PC-3 (cell line): Measurements from ENCODE around the gene KIF6. TPM values are rescaled to one million over a fixed set of nuclear protein-coding genes. Genes with fewer than 3 reads are reported as not detected.

ENCODE experiments used
- ATAC-seq: fragments of 200-7000 bp; cut with Tn5 transposase; 2 replicates; pipeline ENCODE4 v1.9.1; 2020; ENCODE audit warnings: mild to moderate bottlenecking, moderate library complexity
- BruUV-seq: library from RNA; stranded (reverse); fragments of 400-500 nt; replicated peaks from 2 replicates; lab custom pipeline; 2021; lab: Mats Ljungman, UMichigan
- CTCF ChIA-PET: fragments of 300-600 bp; sonication (Branson Sonifier 250); formaldehyde crosslinking; loops from one replicate; lab custom pipeline; 2022; ENCODE audit warnings: antibody characterized with exemption; lab: Charles Lee
- POLR2A ChIA-PET: fragments of 300-600 bp; sonication (Branson Sonifier 250); formaldehyde crosslinking; loops from one replicate; lab custom pipeline; 2022; ENCODE audit warnings: antibody characterized with exemption; ENCODE audit not compliant: unreplicated experiment; lab: Charles Lee
- DNase-seq: peaks from one replicate; pipeline ENCODE4 v3.0.0-alpha.2; 2015
- H2AFZ ChIP-seq: fragments of 300-600 bp; sonication (generic); 2 replicates; pipeline ENCODE4 v1.6.0; 2016; ENCODE audit warnings: antibody characterized with exemption, low read length
- H3F3A ChIP-seq: fragments of 300-600 bp; sonication (generic); one replicate; pipeline ENCODE4 v1.6.0; 2017; ENCODE audit warnings: antibody characterized with exemption, low read length, control low read depth, mild to moderate bottlenecking; ENCODE audit not compliant: unreplicated experiment
- H3K27ac ChIP-seq: fragments of 300-600 bp; sonication (generic); 2 replicates; pipeline ENCODE4 v1.5.1; 2016; ENCODE audit warnings: mild to moderate bottlenecking, low read length
- H3K27me3 ChIP-seq: fragments of 300-600 bp; sonication (generic); 2 replicates; pipeline ENCODE4 v1.6.1; 2016; ENCODE audit warnings: low read length, mixed read lengths
- H3K36me3 ChIP-seq: fragments of 300-600 bp; sonication (generic); 2 replicates; pipeline ENCODE4 v1.6.1; 2016; ENCODE audit warnings: low read depth, mixed run types, low read length, mixed read lengths
- H3K4me1 ChIP-seq: fragments of 300-600 bp; sonication (generic); 2 replicates; pipeline ENCODE4 v1.5.1; 2016; ENCODE audit warnings: low read length; ENCODE audit not compliant: insufficient read depth
- H3K4me2 ChIP-seq: fragments of 300-600 bp; sonication (generic); 2 replicates; pipeline ENCODE4 v1.6.0; 2016; ENCODE audit warnings: low read length
- H3K4me3 ChIP-seq: fragments of 300-600 bp; sonication (generic); 2 replicates; pipeline ENCODE4 v1.5.1; 2016; ENCODE audit warnings: mild to moderate bottlenecking, low read length, mixed read lengths
- H3K79me2 ChIP-seq: fragments of 300-600 bp; sonication (generic); 2 replicates; pipeline ENCODE4 v1.6.1; 2017; ENCODE audit warnings: low read length, mixed read lengths
- H3K9ac ChIP-seq: fragments of 300-600 bp; sonication (generic); 2 replicates; pipeline ENCODE4 v1.6.0; 2016; ENCODE audit warnings: mild to moderate bottlenecking, low read length
- H3K9me2 ChIP-seq: fragments of 300-600 bp; sonication (generic); replicated peaks from 2 replicates; pipeline ENCODE4 v1.6.1; 2016; ENCODE audit warnings: mixed run types, low read length, mixed read lengths
- H3K9me3 ChIP-seq: fragments of 300-600 bp; sonication (generic); 2 replicates; pipeline ENCODE4 v1.6.1; 2016; ENCODE audit warnings: low read length, mixed read lengths
- H4K20me1 ChIP-seq: fragments of 300-600 bp; sonication (generic); 2 replicates; pipeline ENCODE4 v1.6.1; 2016; ENCODE audit warnings: low read length, mixed read lengths
- EZH2 ChIP-seq: fragments of 300-600 bp; sonication (generic); IDR thresholded peaks from one replicate; pipeline ENCODE4 v1.6.1; 2017; ENCODE audit warnings: antibody characterized with exemption, mild to moderate bottlenecking, low read length; ENCODE audit not compliant: unreplicated experiment
- EZH2phosphoT487 ChIP-seq: fragments of 300-600 bp; sonication (generic); IDR thresholded peaks from 2 replicates; pipeline ENCODE4 v1.6.1; 2018; ENCODE audit warnings: mild to moderate bottlenecking, antibody characterized with exemption, low read length, borderline replicate concordance
- intact Hi-C: fragments of 100-400 bp; cut with micrococcal nuclease; formaldehyde crosslinking; loops from 2 replicates; pipeline ENCODE4 v1.9.0; 2023
- total RNA-seq: library from RNA; depleted of rRNA; stranded (reverse); fragments of >200 nt; gene quantifications from 2 replicates; pipeline ENCODE4 v1.2.3, GENCODE V29; 2014
- TF ChIP-seq, protein P1 (sequence below): fragments of 300-600 bp; sonication (generic); conservative IDR thresholded peaks from 2 replicates; pipeline ENCODE4 v1.5.1; 2017; ENCODE audit warnings: antibody characterized with exemption, low read depth, mild to moderate bottlenecking, low read length

KIF6 gene
- total RNA-seq, 1 experiment from 2014 or later: 0.07 TPM

DNA sequence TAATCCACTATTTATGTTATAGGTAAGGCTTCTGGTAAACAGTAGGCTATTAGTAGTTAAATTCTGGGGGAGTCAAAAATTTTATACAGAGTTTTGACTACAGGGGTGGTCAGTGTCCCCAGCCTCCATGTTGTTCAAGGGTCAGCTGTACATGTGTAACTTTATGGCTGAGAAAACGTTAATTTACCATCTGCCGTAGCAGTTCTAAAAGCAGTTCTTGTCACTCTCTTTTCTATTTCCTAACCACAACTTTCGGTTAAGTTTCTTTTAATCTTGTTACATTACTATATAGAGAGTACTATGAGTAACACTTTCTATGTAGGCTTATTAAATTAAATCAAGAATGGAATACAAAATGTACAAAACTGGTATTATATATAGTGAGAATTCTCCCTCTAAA, 21.6 kb upstream of the KIF6 start:
- TF ChIP-seq EZH2phosphoT487: no peak
- TF ChIP-seq, protein P1, sequence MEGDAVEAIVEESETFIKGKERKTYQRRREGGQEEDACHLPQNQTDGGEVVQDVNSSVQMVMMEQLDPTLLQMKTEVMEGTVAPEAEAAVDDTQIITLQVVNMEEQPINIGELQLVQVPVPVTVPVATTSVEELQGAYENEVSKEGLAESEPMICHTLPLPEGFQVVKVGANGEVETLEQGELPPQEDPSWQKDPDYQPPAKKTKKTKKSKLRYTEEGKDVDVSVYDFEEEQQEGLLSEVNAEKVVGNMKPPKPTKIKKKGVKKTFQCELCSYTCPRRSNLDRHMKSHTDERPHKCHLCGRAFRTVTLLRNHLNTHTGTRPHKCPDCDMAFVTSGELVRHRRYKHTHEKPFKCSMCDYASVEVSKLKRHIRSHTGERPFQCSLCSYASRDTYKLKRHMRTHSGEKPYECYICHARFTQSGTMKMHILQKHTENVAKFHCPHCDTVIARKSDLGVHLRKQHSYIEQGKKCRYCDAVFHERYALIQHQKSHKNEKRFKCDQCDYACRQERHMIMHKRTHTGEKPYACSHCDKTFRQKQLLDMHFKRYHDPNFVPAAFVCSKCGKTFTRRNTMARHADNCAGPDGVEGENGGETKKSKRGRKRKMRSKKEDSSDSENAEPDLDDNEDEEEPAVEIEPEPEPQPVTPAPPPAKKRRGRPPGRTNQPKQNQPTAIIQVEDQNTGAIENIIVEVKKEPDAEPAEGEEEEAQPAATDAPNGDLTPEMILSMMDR: no peak
- no peak for TF ChIP-seq EZH2
- Histone ChIP-seq H3K4me2 (no peak overlapping the region), H2AFZ (no peak overlapping the region), H3K9ac (no peak overlapping the region), H4K20me1 (no peaks in the 10 kb centered on the region), H3K79me2 (no peaks in the 10 kb centered on the region), H3K4me1 (no peaks in the 10 kb centered on the region), H3K36me3 (no peaks in the 10 kb centered on the region), H3K4me3 (no peak overlapping the region), H3K9me3 (no peaks in the 10 kb centered on the region), H3K27ac (no peak overlapping the region), H3F3A (no peaks in the 10 kb centered on the region), H3K27me3 (peaks cover 6% of the 10 kb centered on the region; the same call in 1 of the 2 replicates), H3K9me2 (no peaks in the 10 kb centered on the region)
- DNase-seq (no peak), ATAC-seq (no peak)
- intact Hi-C loops: no loop called here
- POLR2A ChIA-PET: no interaction called here
- no TSS peak for BruUV-seq
- CTCF ChIA-PET: no interaction called here

DNA sequence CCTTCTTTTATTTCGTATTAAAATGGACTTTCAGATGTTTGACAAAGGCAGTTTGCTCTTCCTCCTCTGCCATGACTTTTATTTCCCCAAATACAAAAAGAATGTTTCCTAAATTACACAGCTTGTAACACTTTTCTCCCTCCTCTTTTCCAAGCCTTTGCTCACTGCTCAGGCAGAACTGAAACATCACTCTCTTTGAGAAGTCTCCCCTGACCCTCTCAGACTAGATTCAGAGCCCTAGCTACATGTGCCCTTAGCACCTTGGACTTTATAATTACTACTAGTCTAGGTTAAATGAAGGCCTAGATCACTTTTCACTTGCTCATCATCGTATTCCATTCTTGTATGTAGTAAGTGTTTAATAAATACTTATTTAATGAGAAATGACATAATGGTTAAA, 8.5 kb upstream of the KIF6 start:
- peaks cover 20% of the 10 kb centered on the region; the same call in 1 of the 2 replicates for H3K27me3 ChIP-seq
- no peaks in the 10 kb centered on the region for H3K9me3 ChIP-seq
- ChIA-PET CTCF (no interaction called here), POLR2A (no interaction called here)
- intact Hi-C loops: no loop called here
- BruUV-seq: no TSS peak
- H3K9ac ChIP-seq: no peak overlapping the region
- DNase-seq: no peak
- no peaks in the 10 kb centered on the region for H3K9me2 ChIP-seq
- TF ChIP-seq EZH2: no peak
- no peak for TF ChIP-seq EZH2phosphoT487
- TF ChIP-seq, protein P1: no peak
- no peaks in the 10 kb centered on the region for H3K4me1 ChIP-seq
- H4K20me1 ChIP-seq: no peaks in the 10 kb centered on the region
- no peaks in the 10 kb centered on the region for H3K36me3 ChIP-seq
- H3K4me2 ChIP-seq: no peak overlapping the region
- no peak overlapping the region for H3K27ac ChIP-seq
- H2AFZ ChIP-seq: no peak overlapping the region
- H3K79me2 ChIP-seq: no peaks in the 10 kb centered on the region
- no peaks in the 10 kb centered on the region for H3F3A ChIP-seq
- ATAC-seq: no peak
- no peak overlapping the region for H3K4me3 ChIP-seq

DNA sequence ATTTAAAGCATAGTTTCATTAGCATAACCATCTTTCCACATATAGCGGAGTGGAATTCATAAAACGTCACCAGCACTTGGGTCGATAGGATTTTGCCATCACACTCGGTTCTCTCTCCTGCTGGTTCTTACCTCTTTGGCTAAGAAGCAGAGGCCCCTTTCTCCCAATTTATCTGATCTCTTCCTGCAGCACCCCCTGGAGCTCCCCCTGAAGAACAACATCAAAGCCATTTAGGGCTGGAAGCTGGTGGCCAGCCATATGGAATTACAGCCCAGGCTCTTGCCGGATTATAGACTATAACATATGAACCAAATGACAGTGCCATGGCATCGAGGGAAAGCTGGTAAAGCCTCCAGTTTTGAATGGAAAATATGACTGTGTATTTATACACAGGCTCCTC, 6.4 kb upstream of the KIF6 start:
- no peak overlapping the region for H3K9ac ChIP-seq
- H2AFZ ChIP-seq: no peak overlapping the region
- H3K4me2 ChIP-seq: no peak overlapping the region
- DNase-seq (no peak), ATAC-seq (no peak)
- no peak overlapping the region for H3K4me3 ChIP-seq
- intact Hi-C loops: no loop called here
- H3K9me2 ChIP-seq: no peaks in the 10 kb centered on the region
- no peaks in the 10 kb centered on the region for H3K79me2 ChIP-seq
- H3K27me3 ChIP-seq: peaks cover 20% of the 10 kb centered on the region; the same call in 1 of the 2 replicates
- no peaks in the 10 kb centered on the region for H3K36me3 ChIP-seq
- TF ChIP-seq, protein P1: no peak
- TF ChIP-seq EZH2 (no peak), EZH2phosphoT487 (no peak)
- H3K27ac ChIP-seq: no peak overlapping the region
- H3K4me1 ChIP-seq: no peaks in the 10 kb centered on the region
- H3F3A ChIP-seq: no peaks in the 10 kb centered on the region
- H4K20me1 ChIP-seq: no peaks in the 10 kb centered on the region
- POLR2A ChIA-PET: no interaction called here
- no peaks in the 10 kb centered on the region for H3K9me3 ChIP-seq
- no TSS peak for BruUV-seq
- CTCF ChIA-PET: no interaction called here
